Lower leg skin (tissue), 3 donors: ENCODE measurements around the gene OPA3.

ENCODE experiments used
- CTCF ChIP-seq, 3 donors: fragments of 450-650 bp; IDR thresholded peaks; one replicate each; pipeline ENCODE4 v1.5.1; 2016; ENCODE audit warnings: antibody characterized with exemption in 3 of 3, mild to moderate bottlenecking in 3 of 3, moderate library complexity in 2 of 3
- POLR2A ChIP-seq, 2 donors: fragments of 450-650 bp; IDR thresholded peaks; one replicate each; pipeline ENCODE4 v1.6.1; 2016 to 2017; ENCODE audit warnings: antibody characterized with exemption in 2 of 2, mild to moderate bottlenecking in 1 of 2, moderate library complexity in 1 of 2

GRCh38 chr19:45576682-45577081 is 7.9 kb downstream of the OPA3 start:
- no peak for TF ChIP-seq CTCF (IDR thresholded peaks at IDR 0.05)
- no peak for TF ChIP-seq POLR2A (IDR thresholded peaks at IDR 0.05)
